GM18951 (cell line): ENCODE data around the gene SUN2.

ENCODE experiments used
- POLR2A ChIP-seq: IDR thresholded peaks from 4 replicates; pipeline ENCODE4 v1.6.1; 2011; ENCODE audit warnings: mild to moderate bottlenecking; ENCODE audit not compliant: insufficient read length, insufficient read depth; ENCODE audit errors: extremely low read depth
- in situ Hi-C: fragments of 300-500 bp; cut with MboI; formaldehyde crosslinking; loops from one replicate; pipeline ENCODE4 v1.12.0; 2022; ENCODE audit warnings: low sequenced_read_pairs, mixed read lengths, inconsistent platforms; ENCODE audit not compliant: unreplicated experiment

The SUN2 gene

GRCh38 chr22:38788021-38788816, 32.4 kb upstream of the SUN2 start:
- in situ Hi-C loops, result no loop called here
- TF ChIP-seq POLR2A, result no peak

GRCh38 chr22:38786631-38787030, 30.8 kb upstream of the SUN2 start:
- TF ChIP-seq POLR2A, result no peak
- in situ Hi-C loops, result no loop called here

DNA sequence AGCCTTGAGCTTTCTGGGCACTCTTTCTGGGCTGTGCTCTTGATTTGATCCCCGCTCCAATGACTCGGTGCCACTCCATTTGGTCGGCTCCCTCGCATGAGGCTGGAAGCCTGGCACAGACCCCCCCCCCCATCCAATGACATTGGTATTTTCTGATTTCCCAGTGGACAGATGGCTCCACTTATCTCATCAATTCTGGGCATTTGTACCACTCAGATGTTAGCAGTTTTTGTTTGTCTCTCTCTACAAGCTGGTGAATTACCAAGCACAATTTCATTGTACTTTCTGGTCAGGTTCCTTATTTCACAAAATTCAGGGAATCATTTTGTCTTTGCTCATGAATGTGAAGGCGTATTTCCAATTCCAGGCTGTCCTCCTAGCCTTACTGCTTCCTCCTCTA, 29.1 kb upstream of the SUN2 start:
- in situ Hi-C loops, result no loop called here
- TF ChIP-seq POLR2A, result no peak

DNA sequence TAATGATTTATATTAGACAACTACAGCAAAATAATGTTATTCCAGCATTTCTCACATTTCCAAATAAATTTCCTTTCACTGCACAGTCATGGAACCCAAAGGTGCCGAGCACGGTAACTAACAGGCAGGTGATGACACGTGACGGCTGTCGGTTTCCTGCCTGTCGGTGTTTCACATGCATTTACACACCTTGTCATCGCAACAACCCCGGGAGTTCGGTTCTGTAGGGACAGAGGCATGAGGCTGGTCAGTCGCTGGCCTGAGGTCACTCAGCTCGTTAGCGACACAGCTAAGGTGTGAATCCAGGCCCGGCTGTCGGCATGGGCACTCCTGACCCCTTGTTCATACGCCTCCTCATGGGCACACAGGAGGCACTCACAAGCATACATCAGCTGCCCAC, 28.2 kb upstream of the SUN2 start:
- in situ Hi-C loops, result no loop called here
- TF ChIP-seq POLR2A, result no peak

- TF ChIP-seq POLR2A, result no peak
- in situ Hi-C loops, result no loop called here
These were observed 27.4 kb upstream of the SUN2 start for GRCh38 chr22:38783095-38783615.

- in situ Hi-C loops, result no loop called here
- no peak for TF ChIP-seq POLR2A
These were observed 26.8 kb upstream of the SUN2 start for GRCh38 chr22:38782402-38783094.

DNA sequence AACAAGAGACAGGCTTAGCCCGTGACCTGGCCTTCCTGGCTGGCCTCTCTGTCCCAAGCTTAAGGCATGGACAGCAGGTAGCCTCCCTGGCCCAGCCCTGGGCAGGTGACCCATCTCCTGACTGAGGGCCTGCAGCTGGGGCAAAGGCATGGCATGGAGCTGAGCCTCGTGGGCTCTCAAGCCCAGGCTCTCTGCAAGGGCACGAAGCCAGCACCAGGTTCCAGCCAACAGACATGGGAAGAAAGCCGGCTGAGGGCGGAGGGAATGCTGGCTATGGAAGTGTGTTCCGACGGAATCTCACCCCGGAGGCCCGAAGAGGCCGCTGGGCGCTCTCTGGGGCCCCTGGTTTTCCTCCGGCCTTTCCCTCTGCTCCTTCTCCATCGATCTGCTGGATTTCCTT, 25.2 kb upstream of the SUN2 start:
- no peak for TF ChIP-seq POLR2A
- in situ Hi-C loops, result no loop called here

- TF ChIP-seq POLR2A, result no peak
- in situ Hi-C loops, result no loop called here
These were observed 21.4 kb upstream of the SUN2 start for GRCh38 chr22:38777087-38777671.

DNA sequence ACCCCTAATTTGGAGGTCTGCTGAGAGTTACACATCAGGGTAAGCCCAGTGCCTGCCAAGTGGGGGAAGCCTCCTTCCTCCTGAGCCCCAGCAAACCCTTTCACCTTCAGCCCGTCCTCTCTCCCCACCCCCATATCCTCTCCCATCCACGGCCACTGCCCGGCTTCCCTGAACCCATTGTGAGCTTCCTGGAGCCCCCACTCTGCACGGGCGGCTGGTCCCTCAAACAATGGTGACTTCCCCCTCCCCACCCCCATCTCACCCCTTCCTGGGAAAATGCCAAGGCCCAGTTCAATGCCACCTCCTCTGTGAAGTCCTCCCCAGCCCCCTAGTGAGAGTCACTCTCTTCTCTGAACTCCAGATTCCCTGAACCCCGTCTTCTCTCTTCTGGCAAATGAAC, 20.3 kb upstream of the SUN2 start:
- in situ Hi-C loops, result no loop called here
- TF ChIP-seq POLR2A, result no peak

DNA sequence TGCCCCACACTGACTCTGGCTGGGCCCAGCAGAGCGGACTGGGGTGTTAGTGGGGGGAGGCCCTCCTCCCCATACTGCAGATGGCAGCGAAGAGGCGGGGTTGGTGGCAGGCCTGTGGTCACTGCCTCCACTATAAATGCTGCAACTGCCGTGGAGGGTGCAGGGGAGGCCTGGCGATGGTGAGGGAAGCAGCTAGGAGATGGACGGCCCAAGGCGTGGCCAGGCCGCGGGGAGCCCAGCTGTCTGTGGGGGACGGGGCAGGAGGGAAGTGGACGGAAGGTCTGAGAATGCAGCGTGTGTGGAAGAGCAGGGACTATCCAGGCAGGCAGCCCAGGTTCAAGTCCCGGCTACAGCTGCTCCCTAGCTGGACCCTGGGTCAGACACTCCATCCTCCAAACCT, 19.9 kb upstream of the SUN2 start:
- TF ChIP-seq POLR2A, result no peak
- in situ Hi-C loops, result no loop called here

- no peak for TF ChIP-seq POLR2A
- in situ Hi-C loops, result no loop called here
These were observed 18.8 kb upstream of the SUN2 start for GRCh38 chr22:38774496-38775166.

DNA sequence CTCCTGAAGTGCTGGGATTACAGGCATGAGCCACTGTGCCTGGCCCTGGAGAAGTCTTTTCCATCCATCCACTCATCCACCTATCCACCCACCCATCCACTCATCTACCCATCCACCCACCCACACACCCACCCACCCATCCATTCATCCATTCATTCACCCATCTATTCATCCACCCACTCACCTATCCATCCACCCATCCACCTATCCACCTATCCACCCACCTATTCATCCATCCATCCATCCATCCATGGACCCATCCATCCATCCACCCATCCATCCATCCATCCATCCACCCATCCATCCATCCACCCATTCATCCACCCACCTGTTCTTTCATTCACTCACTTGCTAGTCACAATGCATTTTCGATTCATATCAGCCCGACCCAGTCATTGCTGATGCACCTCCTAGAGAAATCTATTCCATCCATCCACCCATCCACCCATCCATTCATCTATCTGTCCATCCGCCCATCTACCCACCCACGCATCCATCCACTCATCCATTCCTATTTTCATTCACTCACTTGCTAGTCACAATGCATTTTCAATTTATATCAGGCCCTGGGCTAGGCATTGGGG, 17.7 kb upstream of the SUN2 start:
- in situ Hi-C loops, result no loop called here
- no peak for TF ChIP-seq POLR2A

DNA sequence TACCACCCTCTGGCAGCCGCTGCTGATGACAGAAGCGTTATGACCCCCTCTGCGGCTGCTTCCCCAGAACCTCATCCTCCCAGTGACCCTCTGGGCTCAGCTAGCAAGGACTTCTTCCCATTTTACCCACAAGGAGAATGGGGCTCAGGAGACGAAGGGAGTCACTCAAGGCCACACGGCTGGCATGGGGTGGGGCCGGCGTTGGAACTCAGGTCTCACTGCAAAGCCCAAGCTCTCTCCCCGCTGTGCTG, 16.8 kb upstream of the SUN2 start:
- TF ChIP-seq POLR2A, result no peak
- in situ Hi-C loops, result no loop called here
